ENCODE measurements around the gene COMMD4.

Gene COMMD4

GRCh38 chr15:75357976-75358673 lies 22.3 kb downstream of the COMMD4 start:
- Mint-ChIP-seq H3K27me3 (ENCODE audit: low read depth) (no peaks in the 10 kb centered on the region), H3K4me1 (ENCODE audit: low read depth) (no peaks in the 10 kb centered on the region), H3K27ac (no peak overlapping the region), H3K4me3 (no peak overlapping the region), H3K36me3 (ENCODE audit: low read depth) (peaks cover 15% of the 10 kb centered on the region), H3K9me3 (no peaks in the 10 kb centered on the region)

GRCh38 chr15:75358771-75359536 lies 23.1 kb downstream of the COMMD4 start:
- peaks cover 12% of the 10 kb centered on the region for H3K36me3 Mint-ChIP-seq (ENCODE audit: low read depth)
- H3K4me3 Mint-ChIP-seq: no peak overlapping the region
- H3K27ac Mint-ChIP-seq: peak overlapping the region; percentile 52
- H3K27me3 Mint-ChIP-seq (ENCODE audit: low read depth): no peaks in the 10 kb centered on the region
- H3K4me1 Mint-ChIP-seq (ENCODE audit: low read depth): no peaks in the 10 kb centered on the region
- no peaks in the 10 kb centered on the region for H3K9me3 Mint-ChIP-seq

GRCh38 chr15:75359537-75360250 lies 23.8 kb downstream of the COMMD4 start:
- Mint-ChIP-seq H3K9me3 (no peaks in the 10 kb centered on the region), H3K27me3 (ENCODE audit: low read depth) (no peaks in the 10 kb centered on the region), H3K27ac (no peak overlapping the region), H3K36me3 (ENCODE audit: low read depth) (peaks cover 14% of the 10 kb centered on the region), H3K4me1 (ENCODE audit: low read depth) (no peaks in the 10 kb centered on the region), H3K4me3 (no peak overlapping the region)

- no peaks in the 10 kb centered on the region for H3K4me1 Mint-ChIP-seq (ENCODE audit: low read depth)
- H3K27ac Mint-ChIP-seq: peak overlapping the region; percentile 17
- no peaks in the 10 kb centered on the region for H3K27me3 Mint-ChIP-seq (ENCODE audit: low read depth)
- H3K36me3 Mint-ChIP-seq (ENCODE audit: low read depth): peaks cover 17% of the 10 kb centered on the region
- no peaks in the 10 kb centered on the region for H3K9me3 Mint-ChIP-seq
- H3K4me3 Mint-ChIP-seq: no peak overlapping the region
Measured at GRCh38 chr15:75360391-75360790, 24.5 kb downstream of the COMMD4 start.

- no peaks in the 10 kb centered on the region for H3K9me3 Mint-ChIP-seq
Measured at GRCh38 chr15:75360856-75361255, 25.0 kb downstream of the COMMD4 start.

GRCh38 chr15:75361361-75361988 lies 25.6 kb downstream of the COMMD4 start:
- peaks cover 17% of the 10 kb centered on the region for H3K36me3 Mint-ChIP-seq (ENCODE audit: low read depth)
- H3K27ac Mint-ChIP-seq: no peak overlapping the region
- no peak overlapping the region for H3K4me3 Mint-ChIP-seq
- H3K27me3 Mint-ChIP-seq (ENCODE audit: low read depth): no peaks in the 10 kb centered on the region
- no peaks in the 10 kb centered on the region for H3K9me3 Mint-ChIP-seq
- no peaks in the 10 kb centered on the region for H3K4me1 Mint-ChIP-seq (ENCODE audit: low read depth)

More at GRCh38 chr15:75360856-75361255, 25.0 kb downstream of the COMMD4 start:
- Mint-ChIP-seq H3K36me3 (ENCODE audit: low read depth) (peaks cover 17% of the 10 kb centered on the region), H3K27me3 (ENCODE audit: low read depth) (no peaks in the 10 kb centered on the region), H3K4me1 (ENCODE audit: low read depth) (no peaks in the 10 kb centered on the region), H3K27ac (no peak overlapping the region), H3K4me3 (no peak overlapping the region)

GRCh38 chr15:75361989-75362641 lies 26.3 kb downstream of the COMMD4 start:
- Mint-ChIP-seq H3K4me3 (no peak overlapping the region), H3K9me3 (no peaks in the 10 kb centered on the region), H3K4me1 (ENCODE audit: low read depth) (peaks cover 4% of the 10 kb centered on the region), H3K27ac (no peak overlapping the region), H3K36me3 (ENCODE audit: low read depth) (peaks cover 17% of the 10 kb centered on the region), H3K27me3 (ENCODE audit: low read depth) (no peaks in the 10 kb centered on the region)

GRCh38 chr15:75362642-75363249 lies 26.9 kb downstream of the COMMD4 start:
- H3K27ac Mint-ChIP-seq: no peak overlapping the region
- H3K36me3 Mint-ChIP-seq (ENCODE audit: low read depth): peaks cover 15% of the 10 kb centered on the region

GRCh38 chr15:75363786-75364185 lies 27.9 kb downstream of the COMMD4 start:
- H3K27ac Mint-ChIP-seq: no peak overlapping the region
- H3K9me3 Mint-ChIP-seq: no peaks in the 10 kb centered on the region
- H3K4me1 Mint-ChIP-seq (ENCODE audit: low read depth): peaks cover 11% of the 10 kb centered on the region
- no peak overlapping the region for H3K4me3 Mint-ChIP-seq
- H3K27me3 Mint-ChIP-seq (ENCODE audit: low read depth): no peaks in the 10 kb centered on the region
- H3K36me3 Mint-ChIP-seq (ENCODE audit: low read depth): peaks cover 14% of the 10 kb centered on the region

More at GRCh38 chr15:75362642-75363249, 26.9 kb downstream of the COMMD4 start:
- H3K27me3 Mint-ChIP-seq (ENCODE audit: low read depth): no peaks in the 10 kb centered on the region
- H3K4me1 Mint-ChIP-seq (ENCODE audit: low read depth): peaks cover 8% of the 10 kb centered on the region
- H3K9me3 Mint-ChIP-seq: no peaks in the 10 kb centered on the region
- no peak overlapping the region for H3K4me3 Mint-ChIP-seq

GRCh38 chr15:75364881-75365280 lies 29.0 kb downstream of the COMMD4 start:
- peaks cover 19% of the 10 kb centered on the region for H3K36me3 Mint-ChIP-seq (ENCODE audit: low read depth)
- no peaks in the 10 kb centered on the region for H3K27me3 Mint-ChIP-seq (ENCODE audit: low read depth)
- peaks cover 22% of the 10 kb centered on the region for H3K4me1 Mint-ChIP-seq (ENCODE audit: low read depth)
- no peak overlapping the region for H3K27ac Mint-ChIP-seq
- no peak overlapping the region for H3K4me3 Mint-ChIP-seq
- H3K9me3 Mint-ChIP-seq: no peaks in the 10 kb centered on the region

- H3K4me1 Mint-ChIP-seq (ENCODE audit: low read depth): peaks cover 24% of the 10 kb centered on the region
- no peaks in the 10 kb centered on the region for H3K27me3 Mint-ChIP-seq (ENCODE audit: low read depth)
- H3K4me3 Mint-ChIP-seq: no peak overlapping the region
- no peak overlapping the region for H3K27ac Mint-ChIP-seq
- H3K36me3 Mint-ChIP-seq (ENCODE audit: low read depth): peaks cover 19% of the 10 kb centered on the region
- H3K9me3 Mint-ChIP-seq: no peaks in the 10 kb centered on the region
Measured at GRCh38 chr15:75366163-75366562, 30.3 kb downstream of the COMMD4 start.

GRCh38 chr15:75367006-75367405 lies 31.1 kb downstream of the COMMD4 start:
- Mint-ChIP-seq H3K36me3 (ENCODE audit: low read depth) (peaks cover 23% of the 10 kb centered on the region), H3K4me3 (peak overlapping the region; percentile 5), H3K4me1 (ENCODE audit: low read depth) (peaks cover 24% of the 10 kb centered on the region), H3K27me3 (ENCODE audit: low read depth) (no peaks in the 10 kb centered on the region), H3K9me3 (no peaks in the 10 kb centered on the region), H3K27ac (peak overlapping the region; percentile 49)

GRCh38 chr15:75367406-75367912 lies 31.6 kb downstream of the COMMD4 start:
- peaks cover 24% of the 10 kb centered on the region for H3K4me1 Mint-ChIP-seq (ENCODE audit: low read depth)

More at GRCh38 chr15:75367406-75367912, 31.6 kb downstream of the COMMD4 start:
- Mint-ChIP-seq H3K36me3 (ENCODE audit: low read depth) (peaks cover 25% of the 10 kb centered on the region), H3K4me3 (peak overlapping the region; percentile 65), H3K9me3 (no peaks in the 10 kb centered on the region), H3K27ac (peak overlapping the region; percentile 69), H3K27me3 (ENCODE audit: low read depth) (no peaks in the 10 kb centered on the region)
